ENCODE results near the gene ACER3. TPM values are rescaled to one million over a fixed set of nuclear protein-coding genes. Genes with fewer than 3 reads are reported as not detected.
"Not testable (repeated sequence)": the region's sequence is repeated elsewhere in the genome, so short reads cannot be mapped to it uniquely, and the experiment has no call there.

ACER3 gene
- total RNA-seq, 1 donor from 2014 or later = 16.2 TPM

DNA sequence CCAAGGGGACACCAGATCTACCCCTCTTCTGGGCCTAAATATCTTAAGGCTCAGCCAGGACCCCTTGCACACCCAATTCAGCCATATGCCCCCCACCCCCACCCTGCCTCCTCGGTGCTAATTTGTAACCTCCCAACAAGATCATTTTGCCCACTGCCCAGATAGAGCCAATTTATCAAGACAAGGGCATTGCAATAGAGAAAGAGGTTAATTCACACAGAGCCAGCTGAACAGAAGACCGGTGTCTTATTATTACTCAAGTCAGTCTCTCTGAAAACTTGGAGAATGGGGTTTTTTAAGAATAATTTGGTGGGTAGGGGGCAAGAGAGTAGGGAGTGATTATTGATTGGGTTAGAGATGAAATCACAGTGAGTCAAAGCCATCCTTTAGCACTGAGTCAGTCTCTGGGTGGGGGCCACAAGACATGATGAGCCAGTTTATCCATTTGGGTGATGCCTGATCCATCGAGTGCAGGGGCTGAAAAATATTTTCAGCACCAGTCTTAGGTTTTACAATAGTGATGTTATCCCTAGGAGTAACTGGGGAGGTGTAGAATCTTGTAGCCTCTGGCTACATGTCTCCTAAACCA lies 196.2 kb downstream of the ACER3 start:
- TF ChIP-seq, protein P1, sequence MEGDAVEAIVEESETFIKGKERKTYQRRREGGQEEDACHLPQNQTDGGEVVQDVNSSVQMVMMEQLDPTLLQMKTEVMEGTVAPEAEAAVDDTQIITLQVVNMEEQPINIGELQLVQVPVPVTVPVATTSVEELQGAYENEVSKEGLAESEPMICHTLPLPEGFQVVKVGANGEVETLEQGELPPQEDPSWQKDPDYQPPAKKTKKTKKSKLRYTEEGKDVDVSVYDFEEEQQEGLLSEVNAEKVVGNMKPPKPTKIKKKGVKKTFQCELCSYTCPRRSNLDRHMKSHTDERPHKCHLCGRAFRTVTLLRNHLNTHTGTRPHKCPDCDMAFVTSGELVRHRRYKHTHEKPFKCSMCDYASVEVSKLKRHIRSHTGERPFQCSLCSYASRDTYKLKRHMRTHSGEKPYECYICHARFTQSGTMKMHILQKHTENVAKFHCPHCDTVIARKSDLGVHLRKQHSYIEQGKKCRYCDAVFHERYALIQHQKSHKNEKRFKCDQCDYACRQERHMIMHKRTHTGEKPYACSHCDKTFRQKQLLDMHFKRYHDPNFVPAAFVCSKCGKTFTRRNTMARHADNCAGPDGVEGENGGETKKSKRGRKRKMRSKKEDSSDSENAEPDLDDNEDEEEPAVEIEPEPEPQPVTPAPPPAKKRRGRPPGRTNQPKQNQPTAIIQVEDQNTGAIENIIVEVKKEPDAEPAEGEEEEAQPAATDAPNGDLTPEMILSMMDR (IDR thresholded peaks at IDR 0.05) = no peak
- Histone ChIP-seq H3K27me3 (no peaks in the 10 kb centered on the region), H3K27ac (no peak overlapping the region), H3K9me3 (peaks cover 12% of the 10 kb centered on the region), H3K4me3 (no peak overlapping the region), H3K36me3 (no peaks in the 10 kb centered on the region), H3K4me1 (no peaks in the 10 kb centered on the region)
- intact Hi-C loops (cut with DNase I) = no loop called here
- DNase-seq (ENCODE audit: extremely low spot score in 2 of 2) = no peak

DNA sequence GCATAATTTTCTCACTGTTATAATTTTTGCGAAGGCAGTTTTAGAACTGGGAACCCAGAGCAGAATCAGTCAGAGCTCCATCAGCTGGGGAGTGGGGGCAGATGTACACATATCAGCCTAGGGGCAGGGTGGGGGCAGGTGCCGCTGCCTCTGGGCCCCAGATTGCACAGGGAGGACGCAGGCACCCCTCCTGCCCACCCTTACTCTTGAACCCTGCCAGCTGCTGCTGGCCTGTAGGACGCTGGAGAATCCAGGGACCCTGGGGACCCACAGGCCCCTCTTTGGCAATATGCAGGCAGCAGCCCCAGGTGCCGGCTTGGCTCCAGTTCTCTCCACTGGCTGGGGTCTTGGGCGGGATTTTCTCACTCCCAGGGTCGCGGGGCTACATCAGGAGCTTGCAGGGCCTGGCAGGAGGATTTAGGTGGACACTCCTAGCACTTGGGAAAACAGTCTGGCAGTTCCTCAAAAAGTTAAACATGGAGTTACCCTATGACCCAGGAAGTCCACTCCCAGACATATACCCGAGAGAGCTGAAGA lies 197.3 kb downstream of the ACER3 start:
- Histone ChIP-seq H3K4me1 (no peaks in the 10 kb centered on the region), H3K27ac (no peak overlapping the region), H3K9me3 (peaks cover 12% of the 10 kb centered on the region), H3K36me3 (no peaks in the 10 kb centered on the region), H3K4me3 (no peak overlapping the region), H3K27me3 (no peaks in the 10 kb centered on the region)
- no peak for DNase-seq (ENCODE audit: extremely low spot score in 2 of 2)
- TF ChIP-seq POLR2AphosphoS5 (IDR thresholded peaks at IDR 0.05; ENCODE audit: insufficient read depth in 1 of 2, low read depth in 1 of 2) (no peak), POLR2A (IDR thresholded peaks at IDR 0.05) (no peak)
- TF ChIP-seq, protein P1 (IDR thresholded peaks at IDR 0.05) = no peak
- intact Hi-C loops (cut with DNase I) = no loop called here

DNA sequence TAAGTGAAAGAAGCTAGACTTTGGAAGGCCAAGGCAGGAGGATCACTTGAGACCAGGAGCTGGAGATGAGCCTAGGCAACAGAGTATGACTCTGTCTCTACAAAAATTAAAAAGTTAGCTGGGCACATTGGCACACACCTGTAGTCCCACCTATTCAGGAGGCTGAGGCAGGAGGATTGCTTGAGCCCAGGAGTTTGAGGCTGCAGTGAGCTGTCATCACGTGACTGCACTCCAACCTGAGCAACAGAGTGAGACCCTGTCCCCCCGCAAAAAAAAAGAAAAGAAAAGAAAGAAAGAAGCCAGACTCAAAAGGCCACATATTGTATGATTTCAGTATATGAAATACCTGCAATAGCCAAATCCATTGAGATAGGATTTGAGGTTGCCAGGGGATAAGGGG lies 198.2 kb downstream of the ACER3 start:
- Histone ChIP-seq H3K27me3 (no peaks in the 10 kb centered on the region), H3K36me3 (no peaks in the 10 kb centered on the region), H3K4me3 (no peak overlapping the region), H3K4me1 (no peaks in the 10 kb centered on the region), H3K9me3 (peaks cover 12% of the 10 kb centered on the region), H3K27ac (no peak overlapping the region)
- no peak for TF ChIP-seq POLR2AphosphoS5 (IDR thresholded peaks at IDR 0.05; ENCODE audit: insufficient read depth in 1 of 2, low read depth in 1 of 2)
- no peak for TF ChIP-seq POLR2A (IDR thresholded peaks at IDR 0.05)
- TF ChIP-seq, protein P1 (IDR thresholded peaks at IDR 0.05) = no peak
- intact Hi-C loops (cut with DNase I) = no loop called here
- DNase-seq (ENCODE audit: extremely low spot score in 2 of 2) = no peak

DNA sequence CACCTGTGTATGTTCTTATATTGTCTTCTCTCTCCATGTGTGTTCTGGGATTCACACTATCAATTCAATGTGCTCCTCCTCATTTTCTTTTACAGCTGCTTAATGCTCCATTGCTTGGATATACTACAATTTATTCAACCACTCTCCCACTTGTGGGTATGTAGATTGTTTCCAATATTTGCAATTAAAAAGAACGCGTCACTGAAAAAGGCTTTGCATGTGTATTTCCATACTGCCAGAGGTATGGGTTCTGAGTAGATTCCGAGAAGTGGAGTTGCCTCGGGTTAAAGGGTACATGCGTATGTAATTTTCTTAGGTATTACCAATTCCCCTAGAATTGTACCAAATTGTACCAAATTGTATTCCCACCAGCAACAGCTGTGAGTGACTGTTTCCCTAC lies 199.1 kb downstream of the ACER3 start:
- TF ChIP-seq POLR2A (IDR thresholded peaks at IDR 0.05) (no peak), POLR2AphosphoS5 (IDR thresholded peaks at IDR 0.05; ENCODE audit: insufficient read depth in 1 of 2, low read depth in 1 of 2) (no peak)
- TF ChIP-seq, protein P1 (IDR thresholded peaks at IDR 0.05) = no peak
- no peaks in the 10 kb centered on the region for H3K4me1 ChIP-seq
- no peaks in the 10 kb centered on the region for H3K27me3 ChIP-seq
- no peak overlapping the region for H3K4me3 ChIP-seq
- H3K27ac ChIP-seq = no peak overlapping the region
- intact Hi-C loops (cut with DNase I) = no loop called here
- H3K9me3 ChIP-seq = peaks cover 12% of the 10 kb centered on the region
- DNase-seq (ENCODE audit: extremely low spot score in 2 of 2) = no peak
- H3K36me3 ChIP-seq = no peaks in the 10 kb centered on the region

DNA sequence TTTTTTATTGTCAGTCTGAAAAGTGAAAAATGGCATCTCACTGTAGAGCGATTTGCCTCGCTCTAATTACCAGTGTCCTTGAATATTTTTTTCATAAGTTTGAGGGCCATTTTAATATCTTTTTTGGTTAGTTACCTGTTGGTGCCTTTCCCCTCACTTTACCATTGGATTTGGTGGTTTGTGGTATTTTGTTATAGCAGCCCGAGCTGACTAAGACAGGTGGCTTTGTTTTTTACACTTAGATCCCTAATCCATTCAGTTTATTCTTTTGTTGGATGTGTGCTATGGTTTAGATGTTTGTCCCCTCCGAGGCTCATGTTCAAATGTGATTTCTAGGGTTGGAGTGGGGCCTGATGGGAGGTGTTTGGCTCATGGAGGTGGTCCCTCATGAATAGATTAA lies 199.5 kb downstream of the ACER3 start:
- Histone ChIP-seq H3K4me3 (no peak overlapping the region), H3K27ac (no peak overlapping the region), H3K27me3 (no peaks in the 10 kb centered on the region), H3K9me3 (peaks cover 12% of the 10 kb centered on the region), H3K4me1 (no peaks in the 10 kb centered on the region), H3K36me3 (no peaks in the 10 kb centered on the region)
- intact Hi-C loops (cut with DNase I) = no loop called here
- TF ChIP-seq POLR2A (IDR thresholded peaks at IDR 0.05) (no peak), POLR2AphosphoS5 (IDR thresholded peaks at IDR 0.05; ENCODE audit: insufficient read depth in 1 of 2, low read depth in 1 of 2) (no peak)
- TF ChIP-seq, protein P1 (IDR thresholded peaks at IDR 0.05) = no peak
- DNase-seq (ENCODE audit: extremely low spot score in 2 of 2) = no peak

DNA sequence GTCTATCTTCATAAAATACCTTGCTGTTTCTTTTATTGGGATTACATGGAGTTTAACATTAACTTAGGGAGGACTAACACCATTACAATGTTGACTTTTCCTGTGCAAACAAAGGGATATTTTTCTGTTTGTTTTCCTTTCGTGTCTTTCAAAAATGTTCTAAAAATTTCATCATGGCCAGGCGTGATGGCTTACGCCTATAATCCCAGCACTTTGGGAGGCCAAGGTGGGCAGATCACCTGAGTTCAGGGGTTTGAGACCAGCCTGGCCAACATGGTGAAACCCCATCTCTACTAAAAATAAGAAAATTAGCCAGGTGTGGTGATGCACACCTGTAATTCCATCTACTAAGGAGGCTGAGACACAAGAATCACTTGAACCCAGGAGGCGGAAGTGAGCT lies 200.5 kb downstream of the ACER3 start:
- H3K4me1 ChIP-seq; H3K27me3 ChIP-seq; H3K4me3 ChIP-seq; intact Hi-C loops (cut with DNase I); H3K36me3 ChIP-seq; DNase-seq (ENCODE audit: extremely low spot score in 2 of 2); H3K27ac ChIP-seq: not testable (repeated sequence)
- H3K9me3 ChIP-seq = peaks cover 10% of the 10 kb centered on the region
